Stimulated activated CD8-positive, alpha-beta memory T cell treated with anti-CD3 and anti-CD28 coated beads, Interleukin-12 subunit alpha, Interleukin-12 subunit beta, amount 100 ng/mL, for 24 hours (primary cell): ENCODE results near the gene DESI2.
"Not testable (repeated sequence)": the region's sequence is repeated elsewhere in the genome, so short reads cannot be mapped to it uniquely, and the experiment has no call there.

ENCODE experiments used
- DNase-seq: peaks from one replicate; pipeline ENCODE4 v3.0.0-alpha.2; 2020; ENCODE audit errors: extremely low read depth

The DESI2 gene

GRCh38 chr1:244654108-244655038 lies 1.4 kb downstream of the DESI2 start:
- DNase-seq, result no peak

DNA sequence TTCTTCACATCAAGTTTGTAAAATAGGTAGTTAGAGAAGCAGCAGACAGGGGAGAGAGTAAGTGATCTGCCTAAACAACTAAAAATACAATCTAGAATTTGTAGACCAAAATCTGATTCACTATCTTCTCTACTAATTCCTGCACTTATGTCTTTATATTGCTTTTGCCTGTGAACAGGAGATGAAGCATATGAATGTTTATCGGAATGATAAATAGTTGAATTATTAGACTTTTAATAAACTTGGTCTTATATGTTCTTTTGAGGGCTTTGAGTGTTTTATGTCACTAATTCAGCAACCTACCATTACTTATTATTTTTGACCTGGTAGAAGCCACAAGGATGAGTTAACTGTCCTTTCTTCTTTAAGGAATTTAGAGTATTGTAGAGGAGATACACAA lies 2.3 kb downstream of the DESI2 start:
- no peak for DNase-seq

GRCh38 chr1:244657421-244657820 lies 4.5 kb downstream of the DESI2 start:
- DNase-seq, result no peak

DNA sequence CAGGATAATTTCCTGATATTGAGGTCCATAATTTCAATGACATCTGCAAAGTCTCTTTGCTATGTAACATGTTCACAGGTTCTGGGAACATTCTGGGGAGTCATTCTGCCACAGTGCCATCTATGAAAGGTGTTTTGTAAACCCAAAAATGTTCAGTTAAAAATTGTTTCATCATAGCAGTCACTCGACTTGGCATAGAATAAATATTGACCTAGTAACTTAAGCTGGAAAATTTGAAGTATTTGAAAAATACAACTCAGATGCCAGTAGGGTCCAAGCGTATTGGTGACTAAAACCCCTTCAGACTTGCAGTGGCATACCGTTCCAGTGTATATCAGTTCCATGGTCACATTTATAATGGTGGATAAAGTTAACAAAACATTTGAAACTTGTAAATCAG lies 6.8 kb downstream of the DESI2 start:
- DNase-seq, result no peak

- no peak for DNase-seq
Observed at GRCh38 chr1:244660595-244660994, 7.7 kb downstream of the DESI2 start.

- DNase-seq, result not testable (repeated sequence)
Observed at GRCh38 chr1:244661569-244662312, 8.8 kb downstream of the DESI2 start.

GRCh38 chr1:244662599-244662998 lies 9.7 kb downstream of the DESI2 start:
- DNase-seq, result no peak

DNA sequence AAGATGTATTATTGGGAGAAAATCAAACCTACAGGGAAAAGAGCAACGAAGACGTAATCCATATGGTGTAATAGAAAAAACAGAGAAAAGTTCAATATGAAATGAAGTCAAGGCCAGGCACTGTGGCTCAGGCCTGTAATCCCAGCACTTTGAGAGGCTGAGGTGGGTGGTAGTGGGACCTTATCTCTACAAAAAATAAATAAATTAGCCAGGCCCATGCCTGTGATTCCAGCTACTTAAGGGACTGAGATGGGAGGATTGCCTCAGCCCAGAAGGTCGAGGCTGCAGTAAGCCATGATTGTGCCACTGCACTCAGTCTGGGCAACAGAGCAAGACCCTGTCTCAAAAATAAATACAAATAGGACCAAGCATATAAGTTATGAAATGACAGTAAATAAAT lies 11.4 kb downstream of the DESI2 start:
- no peak for DNase-seq

GRCh38 chr1:244665771-244666217 lies 12.9 kb downstream of the DESI2 start:
- DNase-seq, result no peak

DNA sequence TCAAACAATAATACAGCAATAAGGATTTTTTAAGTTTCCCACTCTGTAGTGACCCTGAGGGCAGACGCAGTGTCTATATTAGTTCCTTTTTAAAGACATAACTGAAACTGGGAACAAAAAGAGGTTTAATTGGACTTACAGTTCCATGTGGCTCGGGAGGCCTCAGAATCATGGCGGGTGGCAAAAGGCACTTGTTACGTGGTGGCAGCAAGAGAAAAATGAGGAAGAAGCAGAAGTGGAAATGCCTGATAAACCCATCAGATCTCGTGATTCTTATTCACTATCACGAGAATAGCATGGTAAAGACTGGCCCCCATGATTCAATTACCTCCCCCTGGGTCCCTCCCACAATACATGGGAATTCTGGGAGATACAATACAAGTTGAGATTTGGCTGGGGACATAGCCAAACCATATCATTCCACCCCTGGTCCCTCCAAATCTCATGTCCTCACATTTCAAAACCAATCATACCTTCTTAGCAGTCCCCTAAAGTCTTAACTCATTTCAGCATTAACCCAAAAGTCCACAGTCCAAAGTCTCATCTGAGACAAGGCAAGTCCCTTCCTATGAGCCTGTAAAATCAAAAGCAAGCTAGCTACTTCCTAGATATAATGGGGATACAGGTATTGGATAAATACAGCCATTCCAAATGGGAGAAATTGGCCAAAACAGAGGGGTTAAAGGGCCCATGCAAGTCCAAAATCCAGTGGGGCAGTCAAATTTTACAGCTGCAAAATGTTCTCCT lies 13.9 kb downstream of the DESI2 start:
- not testable (repeated sequence) for DNase-seq

GRCh38 chr1:244667797-244668196 lies 14.9 kb downstream of the DESI2 start:
- DNase-seq, result no peak

GRCh38 chr1:244672946-244673682 lies 20.2 kb downstream of the DESI2 start:
- no peak for DNase-seq

GRCh38 chr1:244674446-244674845 lies 21.5 kb downstream of the DESI2 start:
- DNase-seq, result no peak

- DNase-seq, result no peak
Observed at GRCh38 chr1:244675167-244675566, 22.2 kb downstream of the DESI2 start.

DNA sequence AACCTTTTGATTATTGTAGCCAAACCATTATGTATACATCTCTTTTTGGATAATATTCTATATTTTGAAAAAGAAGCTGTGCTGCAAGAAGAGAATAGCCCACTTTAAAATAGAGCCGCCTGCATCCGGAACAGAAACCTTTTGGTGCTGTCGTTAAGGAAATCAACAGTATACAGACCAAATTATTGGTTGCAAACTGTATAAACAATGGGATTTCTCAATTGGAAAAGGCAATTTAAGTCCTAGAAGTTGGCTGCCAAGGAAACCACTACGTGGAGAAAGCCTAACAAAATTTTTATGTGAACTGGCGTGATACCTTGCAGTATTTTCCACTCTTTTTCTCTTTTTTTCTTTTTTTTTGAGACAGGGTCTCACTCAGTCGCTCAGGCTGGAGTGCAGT lies 25.8 kb downstream of the DESI2 start:
- no peak for DNase-seq

DNA sequence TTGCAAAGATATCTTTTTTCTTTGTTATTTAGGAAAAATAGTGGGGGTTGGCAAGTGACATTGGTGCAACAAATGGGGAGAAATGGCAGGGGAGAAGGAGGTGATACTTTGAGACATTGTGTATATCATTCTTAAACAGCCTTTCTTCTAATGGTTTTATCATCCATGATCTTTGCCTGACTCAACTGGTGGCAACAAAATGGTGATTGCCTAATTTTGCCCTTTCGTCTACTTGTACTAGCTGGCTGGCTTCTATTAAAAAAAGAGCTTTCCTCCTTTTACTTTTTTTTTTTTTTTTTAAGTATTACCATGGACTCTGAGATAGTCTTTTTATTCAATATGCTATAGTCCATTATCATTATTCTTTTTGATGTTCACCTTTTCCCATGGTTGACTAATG lies 27.7 kb downstream of the DESI2 start:
- DNase-seq, result no peak

GRCh38 chr1:244682087-244682486 lies 29.2 kb downstream of the DESI2 start:
- DNase-seq, result not testable (repeated sequence)

DNA sequence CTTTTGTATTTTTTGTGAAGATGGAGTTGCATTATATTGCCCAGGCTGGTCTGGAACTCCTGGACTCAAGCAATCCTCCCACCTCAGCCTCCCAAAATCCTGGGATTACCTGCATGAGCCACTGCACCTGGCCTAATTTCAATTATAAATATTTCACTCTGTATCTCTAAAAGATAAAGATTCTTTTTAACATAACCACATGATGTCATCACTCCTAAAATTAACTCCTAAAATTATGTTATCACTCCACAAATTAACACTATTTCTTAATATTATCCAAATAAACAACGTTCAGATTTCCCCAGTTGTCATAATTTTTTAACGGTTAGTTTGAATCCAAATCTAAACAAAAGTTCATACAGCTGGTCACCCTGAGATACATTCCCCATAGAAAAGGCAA lies 43.0 kb downstream of the DESI2 start:
- no peak for DNase-seq

- no peak for DNase-seq
Observed at GRCh38 chr1:244699741-244700140, 46.8 kb downstream of the DESI2 start.

DNA sequence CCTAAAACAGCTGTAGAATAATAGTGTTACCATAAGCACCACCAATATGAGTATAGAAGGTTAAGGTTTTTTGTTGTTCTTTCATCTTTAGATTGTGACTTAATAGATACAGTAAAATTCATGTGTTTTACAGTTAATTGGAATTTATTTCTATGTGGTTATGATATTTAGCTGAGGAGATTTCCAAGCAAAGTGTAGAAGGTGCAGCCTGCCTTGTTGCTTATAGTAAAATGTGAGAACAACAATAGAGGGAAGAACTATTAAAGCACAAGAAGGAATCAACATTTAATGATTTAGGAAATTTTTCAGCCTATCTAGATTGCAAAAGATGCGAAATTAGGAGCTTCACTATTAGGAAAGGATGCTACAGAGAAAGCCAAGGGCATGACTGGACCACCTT lies 47.9 kb downstream of the DESI2 start:
- no peak for DNase-seq

- no peak for DNase-seq
Observed at GRCh38 chr1:244702620-244703019, 49.7 kb downstream of the DESI2 start.
